ENCODE results near the gene IL17RB. TPM values are rescaled to one million over a fixed set of nuclear protein-coding genes. Genes with fewer than 3 reads are reported as not detected.

Gene IL17RB
- total RNA-seq, 1 experiment from 2014 or later: 9.8 TPM

DNA sequence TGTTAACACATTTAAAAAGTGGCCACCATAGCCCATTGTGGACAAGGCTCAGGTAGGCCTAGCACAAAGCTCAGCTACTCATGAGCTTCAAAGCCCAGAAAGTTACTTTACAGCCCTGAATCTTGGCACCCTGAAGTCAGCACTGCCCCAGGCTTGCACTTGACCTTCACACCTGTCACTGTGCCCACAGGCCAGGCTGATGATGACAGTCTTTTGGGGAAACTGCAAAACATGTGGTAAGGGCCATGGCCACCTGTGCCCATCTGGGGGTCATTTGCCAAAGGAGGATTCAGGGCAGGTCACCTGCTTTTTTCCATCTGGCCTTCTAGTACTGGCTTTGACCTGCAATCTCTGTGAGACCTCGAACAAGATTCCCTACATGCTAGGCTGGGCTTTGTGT is 11.1 kb upstream of the IL17RB start:
- Mint-ChIP-seq H3K4me1 (no peaks in the 10 kb centered on the region), H3K27ac (no peak overlapping the region; a peak in 1 of 7 replicates), H3K27me3 (ENCODE audit: low read depth) (no peaks in the 10 kb centered on the region), H3K36me3 (ENCODE audit: insufficient read depth in 1 of 3, low read depth in 3 of 3) (peaks cover 1 to 23% (median 9%) of the 10 kb centered on the region in 3 experiments; a peak in 6 of 7 replicates), H3K4me3 (no peak overlapping the region), H3K9me3 (no peaks in the 10 kb centered on the region)
- Histone ChIP-seq H3K4me2 (ENCODE audit: insufficient read depth, insufficient read length, low read length) (no peak overlapping the region), H3K23me2 (ENCODE audit: insufficient read length, low read depth, low read length, poor library complexity, severe bottlenecking) (no peaks in the 10 kb centered on the region), H2BK5ac (ENCODE audit: insufficient read length, low read length) (no peak overlapping the region), H3K4me1 (ENCODE audit: insufficient read depth, low read length) (no peaks in the 10 kb centered on the region), H3K14ac (ENCODE audit: insufficient read depth, low read length) (no peak overlapping the region), H4K20me1 (ENCODE audit: control insufficient read depth, insufficient read depth, insufficient read length) (no peaks in the 10 kb centered on the region), H4K5ac (ENCODE audit: insufficient read length, low read depth, low read length) (no peak overlapping the region), H3K9ac (ENCODE audit: extremely low read depth, insufficient read length, low read length) (no peak overlapping the region), H3K4ac (ENCODE audit: low read depth, low read length) (no peak overlapping the region), H3K27me3 (ENCODE audit: insufficient read depth, low read length) (no peaks in the 10 kb centered on the region), H3K9me3 (ENCODE audit: control insufficient read depth, low read depth, low read length) (no peaks in the 10 kb centered on the region), H3K27ac (ENCODE audit: insufficient read length, low read depth, low read length) (no peak overlapping the region), H3K56ac (ENCODE audit: insufficient read length, low read depth, low read length) (no peak overlapping the region), H3K18ac (ENCODE audit: insufficient read length, low read depth, low read length) (no peak overlapping the region), H3K23ac (ENCODE audit: insufficient read length, low read depth, low read length) (no peak overlapping the region), H3K79me1 (ENCODE audit: insufficient read depth, low read depth, low read length, poor library complexity, severe bottlenecking) (no peaks in the 10 kb centered on the region), H3T11ph (ENCODE audit: low read length) (no peak overlapping the region), H2BK20ac (ENCODE audit: low read depth, low read length, poor library complexity, severe bottlenecking) (no peak overlapping the region), H4K91ac (ENCODE audit: insufficient read length, low read depth, low read length) (no peak overlapping the region), H2AFZ (ENCODE audit: low read length) (no peak overlapping the region), H2BK12ac (ENCODE audit: insufficient read length, low read depth, low read length) (no peak overlapping the region), H3K79me2 (ENCODE audit: insufficient read depth, low read length) (no peaks in the 10 kb centered on the region), H4K8ac (replicated peaks; ENCODE audit: insufficient read length, low read depth, low read length) (no peak overlapping the region), H2BK120ac (ENCODE audit: low read depth, low read length, poor library complexity, severe bottlenecking) (no peak overlapping the region), H2BK15ac (ENCODE audit: low read depth, low read length) (no peak overlapping the region), H2AK5ac (ENCODE audit: insufficient read length, low read length) (no peak overlapping the region)
- TF ChIP-seq, protein P1, sequence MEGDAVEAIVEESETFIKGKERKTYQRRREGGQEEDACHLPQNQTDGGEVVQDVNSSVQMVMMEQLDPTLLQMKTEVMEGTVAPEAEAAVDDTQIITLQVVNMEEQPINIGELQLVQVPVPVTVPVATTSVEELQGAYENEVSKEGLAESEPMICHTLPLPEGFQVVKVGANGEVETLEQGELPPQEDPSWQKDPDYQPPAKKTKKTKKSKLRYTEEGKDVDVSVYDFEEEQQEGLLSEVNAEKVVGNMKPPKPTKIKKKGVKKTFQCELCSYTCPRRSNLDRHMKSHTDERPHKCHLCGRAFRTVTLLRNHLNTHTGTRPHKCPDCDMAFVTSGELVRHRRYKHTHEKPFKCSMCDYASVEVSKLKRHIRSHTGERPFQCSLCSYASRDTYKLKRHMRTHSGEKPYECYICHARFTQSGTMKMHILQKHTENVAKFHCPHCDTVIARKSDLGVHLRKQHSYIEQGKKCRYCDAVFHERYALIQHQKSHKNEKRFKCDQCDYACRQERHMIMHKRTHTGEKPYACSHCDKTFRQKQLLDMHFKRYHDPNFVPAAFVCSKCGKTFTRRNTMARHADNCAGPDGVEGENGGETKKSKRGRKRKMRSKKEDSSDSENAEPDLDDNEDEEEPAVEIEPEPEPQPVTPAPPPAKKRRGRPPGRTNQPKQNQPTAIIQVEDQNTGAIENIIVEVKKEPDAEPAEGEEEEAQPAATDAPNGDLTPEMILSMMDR (conservative IDR thresholded peaks at IDR 0.05): no peak
- no CpG with 5 or more reads among the region's 1 CpG for WGBS (ENCODE audit: extremely low coverage, insufficient read length, low lambda C conversion rate)
- DNase-seq: no peak

Data from H9 (cell line).